Stimulated activated CD8-positive, alpha-beta memory T cell treated with anti-CD3 and anti-CD28 coated beads, Interleukin-4, amount 100 ng/mL, for 4 hours (primary cell): ENCODE results near the gene TNS3.

ENCODE experiments used
- DNase-seq, 2 donors: peaks; one replicate each; pipeline ENCODE4 v3.0.0-alpha.2; 2020; ENCODE audit warnings: low read depth in 2 of 2, low spot score in 1 of 2

The TNS3 gene

GRCh38 chr7:47291461-47292081 lies 290.3 kb downstream of the TNS3 start:
- no peak for DNase-seq

- no peak for DNase-seq
These were observed 291.0 kb downstream of the TNS3 start for GRCh38 chr7:47290867-47291266.

GRCh38 chr7:47290466-47290865 lies 291.4 kb downstream of the TNS3 start:
- no peak for DNase-seq

GRCh38 chr7:47288060-47288459 lies 293.9 kb downstream of the TNS3 start:
- no peak for DNase-seq

DNA sequence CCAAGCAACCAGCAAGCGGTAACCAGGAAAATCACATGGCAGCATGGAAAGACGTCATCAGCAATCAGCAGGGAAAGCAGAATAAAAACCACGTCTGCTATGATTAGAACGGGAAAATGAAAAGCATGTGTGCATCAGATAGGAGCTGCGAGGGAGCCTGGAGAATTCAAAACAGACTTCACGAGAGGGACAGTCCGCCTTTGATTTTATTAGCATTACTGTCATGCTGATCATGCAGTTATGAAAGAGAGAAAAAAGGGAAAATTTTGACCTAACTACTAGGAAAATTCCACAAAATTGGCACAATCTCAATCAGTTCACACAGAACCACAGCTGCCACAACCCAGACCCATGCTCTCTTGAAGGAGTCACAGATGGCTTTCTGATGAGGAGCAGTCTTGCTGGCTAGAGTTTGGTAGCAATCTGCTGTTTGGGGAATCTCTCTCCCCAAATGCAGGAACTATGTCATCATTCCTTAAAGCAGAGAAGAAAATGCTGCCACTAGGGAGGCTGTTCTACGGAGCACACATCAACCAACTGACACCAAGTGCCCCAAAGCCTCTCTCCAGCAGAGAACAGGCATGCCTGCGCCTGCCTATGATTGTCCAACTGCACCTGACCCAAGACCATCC lies 295.9 kb downstream of the TNS3 start:
- DNase-seq = no peak

GRCh38 chr7:47284691-47285635 lies 296.9 kb downstream of the TNS3 start:
- DNase-seq = no peak

DNA sequence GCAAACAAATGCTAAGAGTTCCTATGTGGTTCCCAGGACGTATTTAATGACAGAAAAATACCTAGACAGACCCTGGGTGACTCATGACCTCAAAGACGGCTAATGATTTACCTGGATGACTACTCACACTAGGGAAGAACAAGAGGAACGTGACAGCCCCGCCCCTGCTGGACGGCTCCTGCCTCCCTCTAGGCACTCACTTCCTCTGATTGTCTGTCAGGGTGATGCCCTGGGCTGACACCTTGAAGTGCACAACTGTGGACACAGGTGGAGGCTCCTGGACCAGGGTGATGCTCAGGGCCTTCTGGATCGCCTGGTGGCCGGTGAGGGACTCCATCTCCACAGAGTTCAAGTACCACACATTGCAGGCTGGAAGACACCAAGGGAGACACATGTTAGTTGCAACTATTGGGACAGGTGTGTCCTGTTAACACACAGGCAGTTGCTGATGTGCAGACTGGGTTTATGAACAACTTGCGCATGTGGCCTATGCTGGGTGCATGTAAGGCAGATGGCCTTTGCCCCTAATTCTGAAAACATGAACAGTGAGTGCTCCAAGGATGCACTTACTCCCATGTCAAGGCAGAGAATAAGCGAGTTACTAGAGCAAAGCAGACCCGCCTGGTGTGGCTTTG lies 298.3 kb downstream of the TNS3 start:
- no peak for DNase-seq

GRCh38 chr7:47282790-47283496 lies 299.0 kb downstream of the TNS3 start:
- DNase-seq = no peak

DNA sequence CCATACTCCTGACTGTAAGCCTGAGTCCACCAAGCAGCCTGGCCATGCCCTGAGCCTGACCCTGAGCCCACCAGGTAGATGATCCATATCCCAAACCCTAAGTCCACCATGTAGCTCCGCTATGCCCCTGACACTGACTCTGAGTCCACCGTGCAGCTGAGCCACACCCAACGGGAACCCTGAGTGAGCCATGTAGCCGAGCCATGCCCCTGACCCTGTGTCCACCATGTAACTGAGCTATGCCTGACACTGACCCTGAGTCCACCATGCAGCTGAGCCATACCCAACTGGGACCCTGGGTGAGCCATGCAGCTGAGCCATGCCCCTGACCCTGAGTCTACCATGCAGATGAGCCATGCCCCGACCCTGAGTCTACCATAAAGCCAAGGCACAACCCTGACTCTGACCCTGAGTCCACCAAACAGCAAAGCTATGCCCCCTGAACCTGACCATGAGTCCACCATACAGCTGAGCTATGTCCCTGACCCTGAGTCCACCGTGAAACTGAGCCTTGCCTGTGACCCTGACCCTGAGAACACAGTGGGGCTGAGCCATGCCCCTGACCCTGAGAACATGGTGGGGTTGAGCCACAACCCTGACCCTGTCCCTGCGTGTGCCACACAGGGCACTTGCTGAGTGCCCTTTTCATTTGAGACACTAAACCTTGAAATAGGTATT lies 299.8 kb downstream of the TNS3 start:
- DNase-seq = no peak

DNA sequence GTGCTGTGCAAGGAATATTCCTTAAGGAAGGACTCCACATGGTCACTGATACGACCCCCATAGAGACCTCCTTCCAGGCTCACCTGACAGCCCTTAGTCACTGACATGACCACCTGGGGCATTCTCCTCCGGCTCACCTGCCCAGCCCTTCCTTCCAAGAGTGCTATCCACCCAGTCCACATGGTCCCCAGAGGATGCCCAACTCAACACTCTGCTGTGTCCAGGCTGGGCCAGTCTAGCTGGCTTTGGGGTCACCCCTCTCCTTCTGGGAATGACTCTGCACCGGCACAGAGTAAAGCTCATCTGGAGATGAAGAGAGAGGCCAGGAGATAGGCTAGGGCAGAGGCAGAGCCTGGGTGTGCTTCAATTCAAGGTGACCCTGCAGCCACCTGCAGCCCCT lies 300.8 kb downstream of the TNS3 start:
- no peak for DNase-seq

GRCh38 chr7:47280114-47280513 lies 301.8 kb downstream of the TNS3 start:
- DNase-seq = no peak

DNA sequence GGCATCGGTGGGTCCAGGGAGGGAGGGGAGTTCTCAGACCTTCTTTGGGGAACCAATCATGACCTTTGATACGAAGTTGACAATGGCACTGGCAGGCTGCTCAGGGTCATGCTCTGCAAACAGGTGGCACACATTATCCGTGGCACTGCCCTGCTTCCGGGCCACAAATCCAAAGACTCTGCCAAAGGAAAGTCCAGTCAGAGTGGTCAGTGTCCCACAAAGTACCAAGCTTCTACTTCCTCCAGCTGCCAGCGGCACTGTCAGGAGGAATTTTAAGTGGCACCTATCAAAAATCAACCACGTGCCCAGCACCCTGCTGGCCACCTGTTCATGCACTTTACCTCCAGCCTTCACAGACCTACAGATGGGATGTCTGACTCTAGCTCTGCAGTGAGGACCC lies 303.9 kb downstream of the TNS3 start:
- no peak for DNase-seq

DNA sequence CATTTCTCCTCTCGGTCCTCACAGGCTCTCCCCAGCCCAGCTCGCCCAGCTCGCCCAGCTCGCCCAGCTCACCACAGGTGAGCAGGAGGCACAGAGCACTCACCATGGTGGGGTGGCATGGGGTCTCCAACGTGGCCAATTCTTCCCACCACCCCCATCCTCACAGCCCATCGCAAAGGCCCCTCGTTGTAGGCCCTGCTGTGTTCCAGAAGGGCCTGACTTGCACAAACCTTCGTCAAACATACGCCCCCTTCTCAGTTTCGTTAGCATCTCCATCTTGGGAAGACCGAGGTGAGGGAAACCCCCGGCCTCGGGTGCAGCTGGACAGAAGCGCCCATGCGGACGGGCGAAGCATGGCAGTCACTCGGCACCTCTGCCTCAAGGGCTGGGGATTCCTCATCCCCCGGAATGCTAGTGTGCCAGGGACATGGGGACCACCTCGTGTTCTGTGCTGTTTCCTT lies 304.6 kb downstream of the TNS3 start:
- no peak for DNase-seq

DNA sequence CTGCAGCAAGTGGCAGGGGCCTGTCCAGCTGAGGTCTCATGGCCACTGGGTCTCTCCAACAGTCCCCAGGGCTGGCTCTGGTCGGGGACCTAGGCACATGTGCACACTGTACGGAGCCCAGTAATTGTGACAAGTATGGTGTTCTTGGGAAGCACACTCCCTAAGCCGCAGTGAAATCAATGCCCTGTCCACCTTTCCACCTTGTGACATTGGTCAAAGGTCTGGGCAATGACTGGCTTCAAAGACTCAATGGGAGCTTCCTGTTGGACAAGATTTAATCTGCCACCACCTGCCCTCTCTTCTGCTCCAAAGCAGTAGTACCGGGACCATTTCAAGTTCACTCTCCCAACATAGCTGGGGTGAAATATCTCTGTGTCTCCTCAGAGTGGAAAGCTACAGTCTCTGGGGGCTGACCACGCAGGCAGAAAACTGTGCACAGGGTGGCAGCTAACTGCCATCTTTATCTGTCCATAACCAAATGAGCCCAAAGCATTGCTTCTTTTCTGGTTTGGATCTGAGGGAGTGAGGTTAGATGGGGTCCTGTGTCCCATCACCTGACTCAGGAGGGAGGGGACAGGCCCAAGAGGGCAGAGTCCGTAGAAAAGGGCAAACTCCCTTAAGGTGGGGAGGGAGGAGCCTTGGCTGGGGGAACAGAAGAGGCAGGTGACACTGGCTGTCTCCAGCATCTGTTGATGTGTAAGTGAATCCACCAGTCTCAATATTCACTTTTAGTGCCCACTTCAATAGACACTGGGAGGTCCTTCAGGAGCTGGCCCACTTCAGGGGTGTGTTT lies 307.7 kb downstream of the TNS3 start:
- DNase-seq = no peak

- no peak for DNase-seq
These were observed 308.8 kb downstream of the TNS3 start for GRCh38 chr7:47273088-47273487.

DNA sequence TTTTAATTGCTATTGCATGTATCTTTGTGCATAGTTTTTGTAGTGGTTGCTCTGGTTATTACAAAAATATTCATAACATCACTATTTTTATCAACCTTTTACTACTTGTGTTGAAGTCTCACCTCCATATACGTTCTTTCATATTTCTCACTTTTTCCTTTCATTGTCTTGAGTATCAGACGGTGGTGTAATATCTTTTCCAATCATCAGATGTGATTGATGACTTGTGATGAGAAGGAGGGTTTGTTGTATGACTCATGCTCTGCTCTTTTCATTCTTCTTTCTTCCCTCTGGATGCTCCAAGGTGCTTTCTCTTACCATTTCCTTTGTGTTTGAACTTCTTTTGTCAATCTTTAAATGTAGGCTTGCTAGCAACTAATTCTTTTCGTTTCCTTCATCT lies 310.2 kb downstream of the TNS3 start:
- no peak for DNase-seq

DNA sequence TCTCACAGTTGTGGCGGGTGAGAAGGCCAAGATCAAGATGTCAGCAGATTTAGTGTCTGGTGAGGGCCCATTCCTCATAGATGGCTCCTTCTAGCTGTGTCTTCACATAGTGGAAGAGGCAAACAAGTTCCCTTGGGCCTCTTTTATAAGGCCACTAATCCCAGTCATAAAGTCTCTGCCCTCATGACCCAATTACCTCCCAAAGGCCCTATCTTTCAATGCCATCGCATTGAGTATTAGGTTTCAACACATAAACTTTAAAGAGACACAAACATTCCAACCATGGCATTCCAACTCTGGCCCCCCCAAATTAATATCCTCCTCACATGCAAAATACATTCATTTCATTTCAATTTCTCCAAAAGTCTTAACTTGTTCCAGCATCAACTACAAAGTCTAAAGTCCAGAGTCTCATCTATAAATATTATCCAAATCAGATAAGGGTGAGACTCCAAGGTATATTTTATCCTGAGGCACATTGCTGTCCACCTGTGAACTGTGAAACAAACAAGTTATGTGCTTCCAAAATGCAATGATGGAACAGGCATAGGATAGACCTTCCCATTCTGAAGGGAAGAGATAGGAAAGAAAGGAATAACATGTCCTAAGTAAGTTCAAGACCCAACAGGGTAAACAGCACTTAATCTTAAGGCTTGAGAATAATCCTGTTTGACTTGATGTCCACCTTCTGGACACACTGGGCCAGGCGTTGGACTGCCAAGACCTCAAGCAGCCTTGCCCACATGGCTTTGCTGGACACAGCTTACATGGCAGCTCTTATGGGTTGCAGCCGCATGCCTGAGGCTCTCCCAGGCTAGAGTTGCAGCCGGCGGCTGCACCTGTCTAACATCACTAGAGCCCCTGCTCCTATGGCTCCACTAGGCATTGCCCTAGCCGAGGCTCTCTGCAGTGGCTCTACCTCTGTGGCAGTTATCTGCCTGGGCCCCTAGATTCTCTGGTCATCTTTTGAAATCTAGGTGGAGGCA lies 312.8 kb downstream of the TNS3 start:
- DNase-seq = no peak

GRCh38 chr7:47267346-47267745 lies 314.6 kb downstream of the TNS3 start:
- DNase-seq = no peak
